K562 (cell line): ENCODE results near the gene LZTR1. TPM values are rescaled to one million over a fixed set of nuclear protein-coding genes. Genes with fewer than 3 reads are reported as not detected.
A peak's percentile ranks its signal among the peaks of the same experiment; 100 is the strongest.

ENCODE experiments used
- DPF2 ChIP-seq: fragments of 450-650 bp; IDR thresholded peaks from 2 replicates; pipeline ENCODE4 v1.6.1; 2016
- FOXM1 ChIP-seq, 2 experiments: fragments of 450-650 bp in 1 of 2; sonication (generic) in 1 of 2; formaldehyde crosslinking in 1 of 2; IDR thresholded peaks; 2 replicates each; pipeline versions ENCODE4 v1.6.1 to v1.9.0; 2017 to 2022; ENCODE audit warnings: low read depth in 2 of 2, mild to moderate bottlenecking in 2 of 2, missing genetic modification reagents in 1 of 2, moderate library complexity in 1 of 2
- JUND ChIP-seq, 2 experiments: IDR thresholded peaks; 2 replicates in 1 of 2; 3 replicates in 1 of 2; pipeline ENCODE4 v1.6.1; 2011; ENCODE audit warnings: borderline replicate concordance in 2 of 2, low read depth in 2 of 2, low read length in 2 of 2, improper control_type of control experiment in 1 of 2, missing biosample characterization in 1 of 2, missing genetic modification characterization in 1 of 2, missing genetic modification reagents in 1 of 2
- MCM3 ChIP-seq: fragments of 450-650 bp; IDR thresholded peaks from 2 replicates; pipeline ENCODE4 v1.6.1; 2016
- MCM5 ChIP-seq: fragments of 450-650 bp; IDR thresholded peaks from 2 replicates; pipeline ENCODE4 v1.6.1; 2016; ENCODE audit warnings: low read depth
- TAF1 ChIP-seq: IDR thresholded peaks from 2 replicates; pipeline ENCODE4 v1.6.1; 2011; ENCODE audit warnings: mild to moderate bottlenecking, low read length, moderate library complexity; ENCODE audit not compliant: insufficient read depth, control insufficient read depth, severe bottlenecking; ENCODE audit errors: extremely low read depth
- polyA plus RNA-seq, 8 experiments: library from polyadenylated mRNA; depleted of rRNA in 4 of 8; stranded (reverse) in 5 of 8; unstranded in 3 of 8; fragments of >200 nt; fragmentation: Nextera tagmentation in 2 of 8; fragmentation: Illumina TruSeq in 1 of 8; extraction: Ambion mirVana in 2 of 8; extraction: Trizol in 1 of 8; gene quantifications; 2 replicates each; pipeline versions ENCODE4 v1.2.1 to v1.2.3, GENCODE V29; 2011 to 2014; ENCODE audit warnings: inconsistent platforms in 1 of 8, missing spikeins in 1 of 8
- total RNA-seq, 7 experiments: library from RNA; depleted of rRNA in 6 of 7; stranded (reverse); fragments of >200 nt in 6 of 7; fragmentation: Illumina TruSeq in 2 of 7; extraction: Trizol in 2 of 7; gene quantifications; 2 replicates each; pipeline versions ENCODE4 v1.2.1 to v1.2.3, GENCODE V29; 2011 to 2021; ENCODE audit warnings: low replicate concordance in 1 of 7
- TF ChIP-seq, protein P1 (sequence below): fragments of 250-450 bp; sonication (Bioruptor Pico); IDR thresholded peaks from 2 replicates; pipeline ENCODE4 v1.4.0; 2020; ENCODE audit warnings: borderline replicate concordance
- TF ChIP-seq, protein P2 (sequence below): fragments of 200-600 bp; sonication (generic); IDR thresholded peaks from one replicate; pipeline ENCODE4 v1.6.1; 2012; ENCODE audit warnings: mild to moderate bottlenecking, low read depth, low read length, inconsistent platforms

Gene LZTR1
- total and polyA plus RNA-seq, 9 of the 15 experiments (the other 6 are each of a cell fraction or from before 2014, with no cell fraction given): 2.2 to 135 (median 63.0) TPM

DNA sequence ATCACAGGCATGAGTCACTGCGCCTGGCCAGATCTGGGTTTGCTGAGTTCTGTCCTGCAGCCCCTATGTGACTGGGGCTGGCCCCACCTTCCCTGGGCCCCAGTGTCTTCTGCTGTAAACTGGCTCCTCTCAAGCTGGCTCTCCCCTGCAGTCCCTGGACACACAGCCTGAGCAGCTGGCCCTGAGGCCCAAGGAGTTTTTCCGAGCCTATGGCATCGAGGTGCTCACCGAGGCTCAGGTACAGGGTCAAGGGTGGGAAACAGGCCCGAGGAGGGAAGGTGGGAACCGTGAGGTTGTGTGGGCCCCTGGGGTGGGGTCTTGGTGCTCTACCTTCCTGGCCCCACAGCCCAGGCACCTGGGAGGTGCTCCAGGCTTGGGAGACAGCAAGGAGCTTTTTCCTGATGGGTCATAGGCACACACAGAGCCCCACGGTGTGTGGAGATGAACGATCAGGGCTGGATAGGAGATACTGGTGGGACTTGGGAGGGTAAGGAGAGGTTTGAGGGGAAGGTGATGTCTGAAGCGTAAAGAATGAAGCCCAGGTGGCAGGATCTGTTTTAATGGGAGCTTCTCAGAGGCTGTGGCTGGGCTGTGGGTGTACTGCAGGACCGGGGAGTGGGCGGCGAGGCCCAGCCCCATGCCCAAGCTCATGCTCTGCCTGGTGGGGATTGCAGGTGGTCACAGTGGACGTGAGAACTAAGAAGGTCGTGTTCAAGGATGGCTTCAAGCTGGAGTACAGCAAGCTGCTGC, 6.4 kb upstream of the LZTR1 start (continued):
- TF ChIP-seq, protein P1, sequence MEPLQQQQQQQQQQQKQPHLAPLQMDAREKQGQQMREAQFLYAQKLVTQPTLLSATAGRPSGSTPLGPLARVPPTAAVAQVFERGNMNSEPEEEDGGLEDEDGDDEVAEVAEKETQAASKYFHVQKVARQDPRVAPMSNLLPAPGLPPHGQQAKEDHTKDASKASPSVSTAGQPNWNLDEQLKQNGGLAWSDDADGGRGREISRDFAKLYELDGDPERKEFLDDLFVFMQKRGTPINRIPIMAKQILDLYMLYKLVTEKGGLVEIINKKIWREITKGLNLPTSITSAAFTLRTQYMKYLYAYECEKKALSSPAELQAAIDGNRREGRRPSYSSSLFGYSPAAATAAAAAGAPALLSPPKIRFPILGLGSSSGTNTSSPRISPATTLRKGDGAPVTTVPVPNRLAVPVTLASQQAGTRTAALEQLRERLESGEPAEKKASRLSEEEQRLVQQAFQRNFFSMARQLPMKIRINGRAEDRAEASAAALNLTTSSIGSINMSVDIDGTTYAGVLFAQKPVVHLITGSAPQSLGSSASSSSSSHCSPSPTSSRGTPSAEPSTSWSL (CRISPR knock-in tag): 0 out of 2 replicates have a peak, but pooled peaks have one; percentile 25
- peak; percentile 86 for TF ChIP-seq MCM3
- TF ChIP-seq TAF1: no peak
- TF ChIP-seq, protein P2, sequence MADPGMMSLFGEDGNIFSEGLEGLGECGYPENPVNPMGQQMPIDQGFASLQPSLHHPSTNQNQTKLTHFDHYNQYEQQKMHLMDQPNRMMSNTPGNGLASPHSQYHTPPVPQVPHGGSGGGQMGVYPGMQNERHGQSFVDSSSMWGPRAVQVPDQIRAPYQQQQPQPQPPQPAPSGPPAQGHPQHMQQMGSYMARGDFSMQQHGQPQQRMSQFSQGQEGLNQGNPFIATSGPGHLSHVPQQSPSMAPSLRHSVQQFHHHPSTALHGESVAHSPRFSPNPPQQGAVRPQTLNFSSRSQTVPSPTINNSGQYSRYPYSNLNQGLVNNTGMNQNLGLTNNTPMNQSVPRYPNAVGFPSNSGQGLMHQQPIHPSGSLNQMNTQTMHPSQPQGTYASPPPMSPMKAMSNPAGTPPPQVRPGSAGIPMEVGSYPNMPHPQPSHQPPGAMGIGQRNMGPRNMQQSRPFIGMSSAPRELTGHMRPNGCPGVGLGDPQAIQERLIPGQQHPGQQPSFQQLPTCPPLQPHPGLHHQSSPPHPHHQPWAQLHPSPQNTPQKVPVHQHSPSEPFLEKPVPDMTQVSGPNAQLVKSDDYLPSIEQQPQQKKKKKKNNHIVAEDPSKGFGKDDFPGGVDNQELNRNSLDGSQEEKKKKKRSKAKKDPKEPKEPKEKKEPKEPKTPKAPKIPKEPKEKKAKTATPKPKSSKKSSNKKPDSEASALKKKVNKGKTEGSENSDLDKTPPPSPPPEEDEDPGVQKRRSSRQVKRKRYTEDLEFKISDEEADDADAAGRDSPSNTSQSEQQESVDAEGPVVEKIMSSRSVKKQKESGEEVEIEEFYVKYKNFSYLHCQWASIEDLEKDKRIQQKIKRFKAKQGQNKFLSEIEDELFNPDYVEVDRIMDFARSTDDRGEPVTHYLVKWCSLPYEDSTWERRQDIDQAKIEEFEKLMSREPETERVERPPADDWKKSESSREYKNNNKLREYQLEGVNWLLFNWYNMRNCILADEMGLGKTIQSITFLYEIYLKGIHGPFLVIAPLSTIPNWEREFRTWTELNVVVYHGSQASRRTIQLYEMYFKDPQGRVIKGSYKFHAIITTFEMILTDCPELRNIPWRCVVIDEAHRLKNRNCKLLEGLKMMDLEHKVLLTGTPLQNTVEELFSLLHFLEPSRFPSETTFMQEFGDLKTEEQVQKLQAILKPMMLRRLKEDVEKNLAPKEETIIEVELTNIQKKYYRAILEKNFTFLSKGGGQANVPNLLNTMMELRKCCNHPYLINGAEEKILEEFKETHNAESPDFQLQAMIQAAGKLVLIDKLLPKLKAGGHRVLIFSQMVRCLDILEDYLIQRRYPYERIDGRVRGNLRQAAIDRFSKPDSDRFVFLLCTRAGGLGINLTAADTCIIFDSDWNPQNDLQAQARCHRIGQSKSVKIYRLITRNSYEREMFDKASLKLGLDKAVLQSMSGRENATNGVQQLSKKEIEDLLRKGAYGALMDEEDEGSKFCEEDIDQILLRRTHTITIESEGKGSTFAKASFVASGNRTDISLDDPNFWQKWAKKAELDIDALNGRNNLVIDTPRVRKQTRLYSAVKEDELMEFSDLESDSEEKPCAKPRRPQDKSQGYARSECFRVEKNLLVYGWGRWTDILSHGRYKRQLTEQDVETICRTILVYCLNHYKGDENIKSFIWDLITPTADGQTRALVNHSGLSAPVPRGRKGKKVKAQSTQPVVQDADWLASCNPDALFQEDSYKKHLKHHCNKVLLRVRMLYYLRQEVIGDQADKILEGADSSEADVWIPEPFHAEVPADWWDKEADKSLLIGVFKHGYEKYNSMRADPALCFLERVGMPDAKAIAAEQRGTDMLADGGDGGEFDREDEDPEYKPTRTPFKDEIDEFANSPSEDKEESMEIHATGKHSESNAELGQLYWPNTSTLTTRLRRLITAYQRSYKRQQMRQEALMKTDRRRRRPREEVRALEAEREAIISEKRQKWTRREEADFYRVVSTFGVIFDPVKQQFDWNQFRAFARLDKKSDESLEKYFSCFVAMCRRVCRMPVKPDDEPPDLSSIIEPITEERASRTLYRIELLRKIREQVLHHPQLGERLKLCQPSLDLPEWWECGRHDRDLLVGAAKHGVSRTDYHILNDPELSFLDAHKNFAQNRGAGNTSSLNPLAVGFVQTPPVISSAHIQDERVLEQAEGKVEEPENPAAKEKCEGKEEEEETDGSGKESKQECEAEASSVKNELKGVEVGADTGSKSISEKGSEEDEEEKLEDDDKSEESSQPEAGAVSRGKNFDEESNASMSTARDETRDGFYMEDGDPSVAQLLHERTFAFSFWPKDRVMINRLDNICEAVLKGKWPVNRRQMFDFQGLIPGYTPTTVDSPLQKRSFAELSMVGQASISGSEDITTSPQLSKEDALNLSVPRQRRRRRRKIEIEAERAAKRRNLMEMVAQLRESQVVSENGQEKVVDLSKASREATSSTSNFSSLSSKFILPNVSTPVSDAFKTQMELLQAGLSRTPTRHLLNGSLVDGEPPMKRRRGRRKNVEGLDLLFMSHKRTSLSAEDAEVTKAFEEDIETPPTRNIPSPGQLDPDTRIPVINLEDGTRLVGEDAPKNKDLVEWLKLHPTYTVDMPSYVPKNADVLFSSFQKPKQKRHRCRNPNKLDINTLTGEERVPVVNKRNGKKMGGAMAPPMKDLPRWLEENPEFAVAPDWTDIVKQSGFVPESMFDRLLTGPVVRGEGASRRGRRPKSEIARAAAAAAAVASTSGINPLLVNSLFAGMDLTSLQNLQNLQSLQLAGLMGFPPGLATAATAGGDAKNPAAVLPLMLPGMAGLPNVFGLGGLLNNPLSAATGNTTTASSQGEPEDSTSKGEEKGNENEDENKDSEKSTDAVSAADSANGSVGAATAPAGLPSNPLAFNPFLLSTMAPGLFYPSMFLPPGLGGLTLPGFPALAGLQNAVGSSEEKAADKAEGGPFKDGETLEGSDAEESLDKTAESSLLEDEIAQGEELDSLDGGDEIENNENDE: peak; percentile 38
- TF ChIP-seq JUND (IDR thresholded peaks at IDR 0.05; ENCODE audit: borderline replicate concordance, low read depth, low read length): 0 out of 2 replicates have a peak, but pooled peaks have one; percentile 1
- no peak for TF ChIP-seq JUND (tag; IDR thresholded peaks at IDR 0.05; ENCODE audit: borderline replicate concordance, low read depth, low read length)
- no peak for TF ChIP-seq FOXM1 (IDR thresholded peaks at IDR 0.05; ENCODE audit: low read depth)
- TF ChIP-seq FOXM1 (CRISPR knock-in tag; IDR thresholded peaks at IDR 0.05; ENCODE audit: low read depth): no peak
- no peak for TF ChIP-seq DPF2
- TF ChIP-seq MCM5: peak; percentile 83; the same call in 1 of the 2 replicates
